Caco-2 (cell line): Measurements from ENCODE around the gene TPCN1. TPM values are rescaled to one million over a fixed set of nuclear protein-coding genes. Genes with fewer than 3 reads are reported as not detected.

Experiments
- BruUV-seq: library from RNA; stranded (reverse); fragments of 400-500 nt; replicated peaks from 2 replicates; lab custom pipeline; 2021; lab: Mats Ljungman, UMichigan
- CTCF ChIA-PET: fragments of 300-600 bp; sonication (Branson Sonifier 250); formaldehyde crosslinking; loops from one replicate; lab custom pipeline; 2022; ENCODE audit warnings: antibody characterized with exemption; lab: Charles Lee
- POLR2A ChIA-PET: fragments of 300-600 bp; sonication (Branson Sonifier 250); formaldehyde crosslinking; loops from one replicate; lab custom pipeline; 2022; ENCODE audit warnings: antibody characterized with exemption; lab: Charles Lee
- DNase-seq, 2 experiments: peaks; one replicate each; pipeline versions ENCODE4 v3.0.0 to v3.0.0-alpha.2; 2020 to 2022
- H3K27me3 ChIP-seq: replicated peaks from 2 replicates; pipeline ENCODE4 v1.6.0; 2011; ENCODE audit warnings: low read length; ENCODE audit not compliant: control insufficient read depth, insufficient read depth
- H3K36me3 ChIP-seq: 2 replicates; pipeline ENCODE4 v1.5.1; 2011; ENCODE audit warnings: low read length; ENCODE audit not compliant: control insufficient read depth, insufficient read depth
- H3K4me1 ChIP-seq: fragments of 250-450 bp; sonication (Bioruptor Pico); 2 replicates; pipeline ENCODE4 v1.5.1; 2020; ENCODE audit warnings: mild to moderate bottlenecking
- H3K4me3 ChIP-seq: 2 replicates; pipeline ENCODE4 v1.5.1; 2011; ENCODE audit warnings: low read depth, mild to moderate bottlenecking, control low read depth, low read length
- H3K9me3 ChIP-seq: fragments of 250-450 bp; sonication (Bioruptor Pico); 2 replicates; pipeline ENCODE4 v1.5.1; 2020; ENCODE audit warnings: mild to moderate bottlenecking, moderate library complexity
- H3K27ac Mint-ChIP-seq: one replicate; pipeline ENCODE4 v1.8.0; 2022; ENCODE audit warnings: mixed read lengths; ENCODE audit not compliant: unreplicated experiment
- H3K27me3 Mint-ChIP-seq: one replicate; pipeline ENCODE4 v1.8.0; 2022; ENCODE audit warnings: mixed read lengths; ENCODE audit not compliant: insufficient read depth, unreplicated experiment
- H3K36me3 Mint-ChIP-seq: one replicate; pipeline ENCODE4 v1.8.0; 2022; ENCODE audit warnings: mild to moderate bottlenecking, mixed read lengths; ENCODE audit not compliant: insufficient read depth, unreplicated experiment
- H3K4me1 Mint-ChIP-seq: one replicate; pipeline ENCODE4 v1.8.0; 2022; ENCODE audit warnings: low read depth, mixed read lengths; ENCODE audit not compliant: unreplicated experiment
- H3K4me3 Mint-ChIP-seq: one replicate; pipeline ENCODE4 v1.8.0; 2022; ENCODE audit warnings: mild to moderate bottlenecking, moderate library complexity, mixed read lengths; ENCODE audit not compliant: unreplicated experiment
- H3K9me3 Mint-ChIP-seq: one replicate; pipeline ENCODE4 v1.8.0; 2022; ENCODE audit warnings: mixed read lengths; ENCODE audit not compliant: unreplicated experiment
- CTCF ChIP-seq, 2 experiments: fragments of 200-600 bp in 1 of 2; IDR thresholded peaks; 1 replicate in 1 of 2; 2 replicates in 1 of 2; pipeline versions ENCODE4 v1.5.1 to v1.8.0; 2011 to 2022; ENCODE audit warnings: antibody characterized with exemption in 1 of 2, control low read depth in 1 of 2, inconsistent platforms in 1 of 2, low read depth in 1 of 2, low read length in 1 of 2, mild to moderate bottlenecking in 1 of 2, moderate library complexity in 1 of 2; ENCODE audit not compliant: insufficient read depth in 1 of 2, severe bottlenecking in 1 of 2, unreplicated experiment in 1 of 2
- intact Hi-C: fragments of 100-400 bp; cut with micrococcal nuclease; formaldehyde crosslinking; loops from one replicate; pipeline ENCODE4 v1.10.0; 2022; ENCODE audit not compliant: unreplicated experiment
- total RNA-seq: library from RNA; stranded (reverse); gene quantifications from 2 replicates; pipeline ENCODE4 v1.2.3, GENCODE V29; 2022

Gene TPCN1
- total RNA-seq, 1 experiment from 2014 or later = 54.4 TPM

GRCh38 chr12:113267621-113268020 is 46.4 kb downstream of the TPCN1 start:
- Mint-ChIP-seq H3K9me3 (no peaks in the 10 kb centered on the region), H3K4me3 (no peak overlapping the region), H3K27me3 (no peaks in the 10 kb centered on the region), H3K36me3 (peaks cover 25% of the 10 kb centered on the region), H3K27ac (no peak overlapping the region), H3K4me1 (peaks cover 7% of the 10 kb centered on the region)
- CTCF ChIA-PET = no interaction called here
- no peak overlapping the region for H3K4me3 ChIP-seq
- H3K9me3 ChIP-seq = no peaks in the 10 kb centered on the region
- POLR2A ChIA-PET = interaction anchor here (0.6 kb wide), 1 partner anchor 45 kb away, joined by 8 read pairs; no protein-coding TSS in a partner anchor
- H3K4me1 ChIP-seq = peaks cover 11% of the 10 kb centered on the region
- no peak for DNase-seq
- intact Hi-C loops = no loop called here
- H3K36me3 ChIP-seq = peaks cover 3% of the 10 kb centered on the region; the same call in 1 of the 2 replicates
- BruUV-seq = no TSS peak
- TF ChIP-seq CTCF (IDR thresholded peaks at IDR 0.05; ENCODE audit: insufficient read depth in 1 of 2, low read depth in 1 of 2, low read length in 1 of 2, severe bottlenecking in 1 of 2, unreplicated experiment in 1 of 2) = no peak
- no peaks in the 10 kb centered on the region for H3K27me3 ChIP-seq

- DNase-seq = no peak
- Mint-ChIP-seq H3K4me1 (peaks cover 8% of the 10 kb centered on the region), H3K36me3 (peaks cover 25% of the 10 kb centered on the region), H3K27ac (no peak overlapping the region), H3K27me3 (no peaks in the 10 kb centered on the region), H3K4me3 (no peak overlapping the region), H3K9me3 (no peaks in the 10 kb centered on the region)
- intact Hi-C loops = no loop called here
- CTCF ChIA-PET = no interaction called here
- Histone ChIP-seq H3K27me3 (no peaks in the 10 kb centered on the region), H3K4me1 (peaks cover 12% of the 10 kb centered on the region), H3K9me3 (no peaks in the 10 kb centered on the region), H3K4me3 (no peak overlapping the region), H3K36me3 (peaks cover 2% of the 10 kb centered on the region; the same call in 1 of the 2 replicates)
- POLR2A ChIA-PET = no interaction called here
- no peak for TF ChIP-seq CTCF (IDR thresholded peaks at IDR 0.05; ENCODE audit: insufficient read depth in 1 of 2, low read depth in 1 of 2, low read length in 1 of 2, severe bottlenecking in 1 of 2, unreplicated experiment in 1 of 2)
- BruUV-seq = no TSS peak
Measured at GRCh38 chr12:113268136-113268535, 46.9 kb downstream of the TPCN1 start.

- Histone ChIP-seq H3K27me3 (no peaks in the 10 kb centered on the region), H3K36me3 (peaks cover 2% of the 10 kb centered on the region; the same call in 1 of the 2 replicates), H3K4me1 (peaks cover 12% of the 10 kb centered on the region), H3K9me3 (no peaks in the 10 kb centered on the region), H3K4me3 (no peak overlapping the region)
- no TSS peak for BruUV-seq
- no peaks in the 10 kb centered on the region for H3K27me3 Mint-ChIP-seq
- intact Hi-C loops = no loop called here
- DNase-seq = no peak
- no peak for TF ChIP-seq CTCF (IDR thresholded peaks at IDR 0.05; ENCODE audit: insufficient read depth in 1 of 2, low read depth in 1 of 2, low read length in 1 of 2, severe bottlenecking in 1 of 2, unreplicated experiment in 1 of 2)
- ChIA-PET POLR2A (no interaction called here), CTCF (no interaction called here)
- no peak overlapping the region for H3K27ac Mint-ChIP-seq
- no peaks in the 10 kb centered on the region for H3K9me3 Mint-ChIP-seq
- H3K36me3 Mint-ChIP-seq = peaks cover 23% of the 10 kb centered on the region
- no peak overlapping the region for H3K4me3 Mint-ChIP-seq
- peaks cover 8% of the 10 kb centered on the region for H3K4me1 Mint-ChIP-seq
Measured at GRCh38 chr12:113268621-113269020, 47.4 kb downstream of the TPCN1 start.
